HepG2 (cell line): ENCODE results near the gene ZNF22. TPM values are rescaled to one million over a fixed set of nuclear protein-coding genes. Genes with fewer than 3 reads are reported as not detected.

ENCODE experiments used
- ARNT ChIP-seq: fragments of 450-650 bp; IDR thresholded peaks from 2 replicates; pipeline ENCODE4 v1.6.1; 2017
- EHMT2 ChIP-seq: fragments of 200-600 bp; sonication (generic); IDR thresholded peaks from 2 replicates; pipeline ENCODE4 v1.7.0; 2017; ENCODE audit warnings: antibody characterized with exemption, low read depth, low read length, borderline replicate concordance
- RBM22 ChIP-seq: fragments of 200-400 bp; formaldehyde crosslinking; optimal IDR thresholded peaks from 2 replicates; pipeline ENCODE3; 2017; ENCODE audit warnings: mild to moderate bottlenecking, low read length, moderate library complexity
- ZEB1 ChIP-seq: IDR thresholded peaks from 2 replicates; pipeline ENCODE4 v1.6.1; 2012; ENCODE audit warnings: mild to moderate bottlenecking, low read depth, inconsistent platforms; ENCODE audit not compliant: insufficient replicate concordance
- ZNF136 ChIP-seq: sonication (generic); formaldehyde crosslinking; IDR thresholded peaks from 2 replicates; pipeline ENCODE4 v1.8.1; 2022; ENCODE audit warnings: low read depth, mild to moderate bottlenecking, moderate library complexity, missing genetic modification reagents
- ZNF468 ChIP-seq: sonication (generic); formaldehyde crosslinking; IDR thresholded peaks from 2 replicates; pipeline ENCODE4 v1.8.0; 2022; ENCODE audit warnings: mild to moderate bottlenecking, moderate library complexity, missing genetic modification reagents
- ZNF687 ChIP-seq: sonication (generic); formaldehyde crosslinking; IDR thresholded peaks from 2 replicates; pipeline ENCODE4 v1.5.1; 2020; ENCODE audit warnings: mild to moderate bottlenecking, missing genetic modification reagents, moderate library complexity
- ZNF710 ChIP-seq: sonication (generic); formaldehyde crosslinking; IDR thresholded peaks from 2 replicates; pipeline ENCODE4 v1.5.0; 2020; ENCODE audit warnings: mild to moderate bottlenecking, missing genetic modification reagents, borderline replicate concordance
- ZNF878 ChIP-seq: sonication (generic); formaldehyde crosslinking; IDR thresholded peaks from 2 replicates; pipeline ENCODE4 v1.8.1; 2023; ENCODE audit warnings: mild to moderate bottlenecking, missing genetic modification reagents, moderate library complexity
- polyA plus RNA-seq, 8 experiments: library from polyadenylated mRNA; depleted of rRNA in 3 of 8; stranded (reverse) in 7 of 8; unstranded in 1 of 8; fragments of >200 nt; fragmentation: Illumina TruSeq in 4 of 8; extraction: Trizol in 4 of 8; gene quantifications; 2 replicates each; pipeline versions ENCODE4 v1.2.1 to v1.2.3, GENCODE V29; 2011 to 2016; ENCODE audit warnings: low read depth in 4 of 8, missing spikeins in 1 of 8, mixed read lengths in 1 of 8; ENCODE audit not compliant: insufficient read depth in 1 of 8
- total RNA-seq, 5 experiments: library from RNA; depleted of rRNA; stranded (reverse); fragments of >200 nt; fragmentation: Illumina TruSeq; extraction: Trizol; gene quantifications; 2 replicates each; pipeline ENCODE4 v1.2.3, GENCODE V29; 2016; ENCODE audit warnings: low read depth in 1 of 5
- TF ChIP-seq, protein P1 (sequence below), 2 experiments: sonication (generic) in 1 of 2; formaldehyde crosslinking in 1 of 2; IDR thresholded peaks; 2 replicates each; pipeline versions ENCODE4 v1.5.1 to v1.6.1; 2011 to 2020; ENCODE audit warnings: borderline replicate concordance in 1 of 2, low read depth in 1 of 2, low read length in 1 of 2, mild to moderate bottlenecking in 1 of 2, missing genetic modification reagents in 1 of 2, moderate library complexity in 1 of 2
- TF ChIP-seq, protein P2 (sequence below): sonication (generic); formaldehyde crosslinking; IDR thresholded peaks from 2 replicates; pipeline ENCODE4 v1.8.1; 2022; ENCODE audit warnings: low read depth, mild to moderate bottlenecking, missing genetic modification reagents
- TF ChIP-seq, protein P3 (sequence below): sonication (generic); formaldehyde crosslinking; IDR thresholded peaks from 2 replicates; pipeline ENCODE4 v1.4.0; 2020; ENCODE audit warnings: mild to moderate bottlenecking, low read depth, missing genetic modification reagents

Gene ZNF22
- total and polyA plus RNA-seq, 2 of the 13 experiments (the other 11 are each of a cell fraction or from before 2014, with no cell fraction given), result 0.40 to 1.3 TPM

DNA sequence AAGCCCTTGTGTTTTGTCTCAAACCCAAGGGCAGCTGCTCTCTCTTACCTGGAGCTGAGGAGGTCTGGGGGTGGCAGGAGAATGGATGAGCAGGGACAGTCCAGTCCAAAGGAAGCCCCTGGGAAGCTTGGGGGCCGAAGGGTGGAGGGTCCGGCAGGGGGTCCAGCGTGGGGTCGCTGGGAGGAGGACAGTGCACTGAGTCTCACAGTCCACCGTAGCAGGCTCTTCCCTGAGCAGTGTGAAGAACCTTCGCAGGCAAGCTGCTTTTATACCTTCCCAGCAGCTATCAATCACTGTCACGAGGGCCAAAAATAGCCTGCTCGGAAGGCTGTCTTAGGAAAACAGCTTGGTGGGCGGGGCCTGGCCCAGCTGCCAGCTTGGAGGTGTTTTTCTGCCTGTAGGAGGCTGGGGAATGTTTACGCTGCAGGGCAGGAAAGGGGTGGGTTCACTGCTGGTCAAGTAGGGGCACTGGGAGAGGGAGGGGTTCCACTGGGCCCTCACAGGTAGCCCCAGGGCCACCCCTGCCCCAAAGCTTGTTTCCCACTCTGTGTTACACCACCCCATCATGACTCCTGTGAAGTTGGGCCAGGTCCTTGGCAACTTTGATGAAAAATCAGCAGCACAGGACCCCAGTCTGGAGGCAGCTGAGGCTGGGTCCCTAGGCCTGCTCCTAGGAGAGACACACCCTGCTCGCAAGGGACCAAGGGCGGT is 22.0 kb upstream of the ZNF22 start, which contains the start of gene DEPP1 (continued):
- TF ChIP-seq ZNF687 (CRISPR knock-in tag) (peak; percentile 86), RBM22 (peak; percentile 45), ZNF710 (CRISPR knock-in tag) (peak; percentile 57; the same call in 1 of the 2 replicates), ZNF468 (CRISPR knock-in tag) (no peak; the same call in 1 of the 2 replicates), ZEB1 (no peak), ZNF136 (CRISPR knock-in tag) (0 out of 2 replicates have a peak, but pooled peaks have one; percentile 94), ARNT (no peak), EHMT2 (no peak), ZNF878 (CRISPR knock-in tag) (peak; percentile 96)
- TF ChIP-seq, protein P1, sequence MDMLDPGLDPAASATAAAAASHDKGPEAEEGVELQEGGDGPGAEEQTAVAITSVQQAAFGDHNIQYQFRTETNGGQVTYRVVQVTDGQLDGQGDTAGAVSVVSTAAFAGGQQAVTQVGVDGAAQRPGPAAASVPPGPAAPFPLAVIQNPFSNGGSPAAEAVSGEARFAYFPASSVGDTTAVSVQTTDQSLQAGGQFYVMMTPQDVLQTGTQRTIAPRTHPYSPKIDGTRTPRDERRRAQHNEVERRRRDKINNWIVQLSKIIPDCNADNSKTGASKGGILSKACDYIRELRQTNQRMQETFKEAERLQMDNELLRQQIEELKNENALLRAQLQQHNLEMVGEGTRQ (IDR thresholded peaks at IDR 0.05; ENCODE audit: low read depth, low read length), result peak; percentile 56; the same call in 1 of the 2 replicates
- TF ChIP-seq, protein P1 (CRISPR knock-in tag; IDR thresholded peaks at IDR 0.05; ENCODE audit: borderline replicate concordance), result peak; percentile 88
- TF ChIP-seq, protein P2, sequence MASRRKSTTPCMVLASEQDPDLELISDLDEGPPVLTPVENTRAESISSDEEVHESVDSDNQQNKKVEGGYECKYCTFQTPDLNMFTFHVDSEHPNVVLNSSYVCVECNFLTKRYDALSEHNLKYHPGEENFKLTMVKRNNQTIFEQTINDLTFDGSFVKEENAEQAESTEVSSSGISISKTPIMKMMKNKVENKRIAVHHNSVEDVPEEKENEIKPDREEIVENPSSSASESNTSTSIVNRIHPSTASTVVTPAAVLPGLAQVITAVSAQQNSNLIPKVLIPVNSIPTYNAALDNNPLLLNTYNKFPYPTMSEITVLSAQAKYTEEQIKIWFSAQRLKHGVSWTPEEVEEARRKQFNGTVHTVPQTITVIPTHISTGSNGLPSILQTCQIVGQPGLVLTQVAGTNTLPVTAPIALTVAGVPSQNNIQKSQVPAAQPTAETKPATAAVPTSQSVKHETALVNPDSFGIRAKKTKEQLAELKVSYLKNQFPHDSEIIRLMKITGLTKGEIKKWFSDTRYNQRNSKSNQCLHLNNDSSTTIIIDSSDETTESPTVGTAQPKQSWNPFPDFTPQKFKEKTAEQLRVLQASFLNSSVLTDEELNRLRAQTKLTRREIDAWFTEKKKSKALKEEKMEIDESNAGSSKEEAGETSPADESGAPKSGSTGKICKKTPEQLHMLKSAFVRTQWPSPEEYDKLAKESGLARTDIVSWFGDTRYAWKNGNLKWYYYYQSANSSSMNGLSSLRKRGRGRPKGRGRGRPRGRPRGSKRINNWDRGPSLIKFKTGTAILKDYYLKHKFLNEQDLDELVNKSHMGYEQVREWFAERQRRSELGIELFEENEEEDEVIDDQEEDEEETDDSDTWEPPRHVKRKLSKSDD (CRISPR knock-in tag), result no peak
- TF ChIP-seq, protein P3, sequence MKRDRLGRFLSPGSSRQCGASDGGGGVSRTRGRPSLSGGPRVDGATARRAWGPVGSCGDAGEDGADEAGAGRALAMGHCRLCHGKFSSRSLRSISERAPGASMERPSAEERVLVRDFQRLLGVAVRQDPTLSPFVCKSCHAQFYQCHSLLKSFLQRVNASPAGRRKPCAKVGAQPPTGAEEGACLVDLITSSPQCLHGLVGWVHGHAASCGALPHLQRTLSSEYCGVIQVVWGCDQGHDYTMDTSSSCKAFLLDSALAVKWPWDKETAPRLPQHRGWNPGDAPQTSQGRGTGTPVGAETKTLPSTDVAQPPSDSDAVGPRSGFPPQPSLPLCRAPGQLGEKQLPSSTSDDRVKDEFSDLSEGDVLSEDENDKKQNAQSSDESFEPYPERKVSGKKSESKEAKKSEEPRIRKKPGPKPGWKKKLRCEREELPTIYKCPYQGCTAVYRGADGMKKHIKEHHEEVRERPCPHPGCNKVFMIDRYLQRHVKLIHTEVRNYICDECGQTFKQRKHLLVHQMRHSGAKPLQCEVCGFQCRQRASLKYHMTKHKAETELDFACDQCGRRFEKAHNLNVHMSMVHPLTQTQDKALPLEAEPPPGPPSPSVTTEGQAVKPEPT (CRISPR knock-in tag), result no peak
